HG03066 (cell line): ENCODE measurements around the gene FBXO17.
"Not testable (repeated sequence)": the region's sequence is repeated elsewhere in the genome, so short reads cannot be mapped to it uniquely, and the experiment has no call there.

Experiments
- ATAC-seq: cut with Tn5 transposase; IDR thresholded peaks from one replicate; pipeline ENCODE4 v1.9.1; 2021; ENCODE audit warnings: low read depth; ENCODE audit not compliant: unreplicated experiment

FBXO17 gene

GRCh38 chr19:38980583-38981374 is 5.2 kb upstream of the FBXO17 start:
- ATAC-seq, result no peak

DNA sequence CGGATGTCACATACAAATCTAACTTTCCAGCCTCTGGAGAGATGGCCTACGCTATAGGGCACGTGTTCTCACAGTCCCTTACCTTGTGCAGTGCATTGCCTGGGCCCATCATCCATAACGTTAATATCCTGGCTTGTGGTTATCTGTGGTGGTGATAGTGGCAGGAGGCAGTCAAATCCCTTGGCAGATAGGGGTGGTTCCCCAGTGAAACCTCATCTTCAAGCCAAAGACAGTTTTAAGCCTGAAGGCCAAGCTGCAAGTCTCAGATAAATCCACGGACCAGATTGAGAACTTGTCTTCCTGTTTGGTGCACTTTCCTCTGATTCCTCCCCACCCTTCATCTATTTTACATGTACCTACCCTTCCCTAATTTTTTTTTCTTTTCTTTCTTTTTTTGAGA is 4.3 kb upstream of the FBXO17 start:
- no peak for ATAC-seq

- no peak for ATAC-seq
Observed at GRCh38 chr19:38978326-38978689, 2.8 kb upstream of the FBXO17 start.

DNA sequence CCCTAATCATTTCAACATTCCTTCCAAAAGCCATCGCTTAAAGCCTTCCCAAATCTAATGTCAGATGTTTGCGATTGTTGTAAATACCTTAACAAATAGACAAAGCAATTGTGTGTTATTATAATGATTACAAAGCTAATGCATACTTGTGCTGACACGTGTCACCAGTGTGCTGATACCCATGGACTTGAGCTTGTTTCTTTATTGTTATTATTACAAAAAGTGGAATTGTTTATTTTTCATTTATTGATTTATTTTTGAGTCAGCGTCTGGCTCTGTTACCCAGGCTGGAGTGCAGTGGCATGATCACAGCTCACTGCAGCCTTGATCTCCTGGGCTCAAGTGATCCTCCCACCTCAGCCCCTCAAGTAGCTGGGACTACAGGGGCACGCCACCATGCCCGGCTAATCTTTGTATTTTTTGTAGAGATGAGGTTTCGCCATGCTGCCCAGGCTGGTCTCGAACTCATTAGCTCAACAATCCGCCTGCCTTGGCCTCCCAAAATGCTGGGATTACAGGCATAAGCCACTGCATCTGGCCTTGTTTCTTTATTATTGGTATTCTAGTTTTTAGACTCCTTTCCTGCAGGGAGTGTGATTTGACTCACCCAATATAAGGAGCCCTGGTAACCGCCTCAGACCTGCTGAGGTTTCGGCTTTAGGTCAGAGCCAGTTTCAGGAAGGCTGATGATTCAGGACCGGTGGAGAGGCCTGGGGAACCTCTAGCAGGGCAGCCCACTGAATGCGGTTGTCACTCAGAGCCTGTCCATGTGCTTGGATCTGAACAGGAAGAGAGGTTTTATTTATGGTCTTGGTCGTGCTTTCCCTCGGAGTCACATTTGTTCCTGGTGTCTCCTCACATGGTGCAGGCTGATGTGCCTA is 2.1 kb upstream of the FBXO17 start:
- no peak for ATAC-seq

DNA sequence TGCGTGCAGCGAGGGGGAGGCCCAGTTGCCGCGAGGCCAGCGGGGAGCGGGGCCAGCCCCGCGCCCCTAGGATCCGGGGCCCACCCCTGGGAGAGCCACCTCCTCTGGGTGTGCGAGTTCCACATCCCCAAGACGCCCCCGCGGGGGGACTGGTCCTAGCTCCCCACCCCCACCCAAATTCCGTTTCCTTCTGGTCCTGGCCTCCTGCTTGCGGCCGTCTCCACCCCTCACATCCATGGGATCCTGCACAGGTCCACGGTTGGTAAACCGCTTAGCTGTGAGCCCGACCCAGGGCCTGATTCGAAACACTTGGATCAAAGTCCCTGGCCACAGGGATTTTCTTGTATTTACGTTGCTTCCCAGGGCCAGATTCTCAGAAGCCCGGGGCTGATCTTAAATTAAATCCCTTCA is 324 bp upstream of the FBXO17 start:
- no peak for ATAC-seq

DNA sequence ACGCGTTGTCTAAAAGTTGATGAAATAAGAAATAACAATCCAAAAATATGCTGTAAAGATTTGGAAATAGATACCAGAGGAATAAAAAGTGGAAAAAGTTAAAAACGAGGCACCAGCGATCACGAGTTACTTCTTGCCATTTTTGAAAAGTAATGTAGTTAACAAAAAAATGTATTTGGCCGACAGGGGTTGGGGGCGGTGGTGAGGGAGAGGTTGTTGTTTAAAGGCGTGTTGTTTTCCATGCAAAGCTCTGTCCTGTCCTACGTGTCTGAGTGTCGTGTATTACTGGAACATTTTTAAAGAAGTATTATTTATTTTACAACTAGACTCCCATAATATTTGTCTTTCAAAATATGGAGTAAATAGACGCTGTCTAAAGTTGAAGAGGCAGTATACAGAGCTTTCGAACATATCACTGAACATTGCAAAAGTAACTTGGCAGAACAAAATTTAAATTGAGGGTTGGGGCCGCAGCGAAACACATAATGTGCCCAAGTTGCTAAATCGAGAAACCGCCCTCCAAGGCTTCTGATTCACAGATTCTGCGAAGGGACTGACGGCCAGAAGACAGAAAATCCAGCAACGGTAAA is 823 bp downstream of the FBXO17 start:
- no peak for ATAC-seq

- ATAC-seq, result no peak
Observed at GRCh38 chr19:38971672-38972071, 3.9 kb downstream of the FBXO17 start.

GRCh38 chr19:38970664-38971532 is 4.6 kb downstream of the FBXO17 start:
- no peak for ATAC-seq

DNA sequence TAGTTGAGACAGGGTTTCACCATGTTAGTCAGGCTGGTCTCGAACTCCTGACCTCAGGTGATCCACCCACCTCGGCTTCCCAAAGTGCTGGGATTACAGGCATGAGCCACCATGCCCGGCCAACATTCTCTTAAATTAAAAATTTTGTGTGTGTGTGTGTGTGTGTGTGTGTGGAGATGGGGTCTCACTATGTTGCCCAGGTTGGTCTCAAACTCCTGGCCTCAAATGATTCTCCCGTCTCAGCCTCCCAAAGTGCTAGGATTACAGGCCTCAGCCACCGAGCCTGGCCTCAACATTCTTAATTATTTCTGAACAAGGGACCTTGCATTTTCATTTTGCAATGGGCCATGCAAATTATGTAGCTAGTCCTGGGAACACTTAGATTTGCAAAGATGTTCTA is 9.4 kb downstream of the FBXO17 start:
- not testable (repeated sequence) for ATAC-seq

DNA sequence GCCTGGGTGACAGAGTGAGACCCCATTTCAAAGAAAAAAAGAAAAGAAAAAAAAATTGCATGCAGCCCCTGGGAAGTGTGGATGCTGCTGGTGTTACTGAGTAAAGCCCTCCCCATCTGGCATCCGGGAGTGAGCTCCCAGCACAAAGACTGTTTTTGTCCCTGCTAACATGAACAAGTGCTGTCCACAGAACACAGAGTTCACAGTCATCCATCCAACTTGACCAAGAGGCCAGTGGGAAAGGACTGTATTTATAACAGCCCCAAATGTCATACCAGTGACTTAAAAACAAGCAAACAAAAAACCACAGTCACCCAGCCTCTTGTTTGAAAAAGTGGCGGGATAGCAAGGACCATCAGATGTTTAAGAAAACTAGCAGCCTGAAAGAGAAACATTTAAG is 10.8 kb downstream of the FBXO17 start:
- no peak for ATAC-seq

DNA sequence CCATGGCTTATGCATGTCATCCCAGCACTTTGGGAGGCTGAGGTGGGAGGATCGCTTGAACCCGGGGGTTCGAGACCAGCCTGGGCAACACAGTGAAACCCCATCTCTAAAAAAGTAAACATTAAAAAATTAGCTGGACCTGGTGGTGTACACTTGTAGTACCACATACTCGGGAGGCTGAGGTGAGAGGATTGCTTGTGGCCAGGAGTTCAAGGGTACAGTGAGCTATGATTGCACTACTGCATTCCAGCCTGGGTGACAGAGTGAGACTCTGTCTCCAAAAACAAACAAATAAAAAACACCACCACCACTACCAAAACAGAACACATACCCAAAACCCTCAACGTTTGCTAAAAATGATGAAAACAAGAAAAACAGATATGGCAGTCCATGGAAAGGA is 15.9 kb downstream of the FBXO17 start:
- no peak for ATAC-seq

DNA sequence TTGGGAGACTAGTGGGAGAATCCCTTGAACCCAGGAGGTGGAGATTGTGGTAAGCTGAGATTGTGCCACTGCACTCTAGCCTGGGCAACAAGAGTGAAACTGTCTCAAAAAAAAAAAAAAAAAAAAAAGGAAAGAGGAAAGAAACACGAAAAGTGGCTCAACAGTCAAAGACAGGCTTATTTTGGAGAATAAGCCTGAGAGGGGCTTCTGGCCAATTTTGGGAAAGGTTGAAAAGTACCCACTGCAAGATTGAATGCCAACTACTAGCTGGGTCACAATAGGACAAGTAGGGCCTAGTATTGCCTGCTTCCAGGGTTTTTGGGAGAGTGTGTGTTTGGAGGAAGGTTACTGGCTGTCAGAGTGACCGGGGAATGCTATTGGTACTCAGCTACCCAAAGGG is 17.2 kb downstream of the FBXO17 start:
- ATAC-seq, result no peak

DNA sequence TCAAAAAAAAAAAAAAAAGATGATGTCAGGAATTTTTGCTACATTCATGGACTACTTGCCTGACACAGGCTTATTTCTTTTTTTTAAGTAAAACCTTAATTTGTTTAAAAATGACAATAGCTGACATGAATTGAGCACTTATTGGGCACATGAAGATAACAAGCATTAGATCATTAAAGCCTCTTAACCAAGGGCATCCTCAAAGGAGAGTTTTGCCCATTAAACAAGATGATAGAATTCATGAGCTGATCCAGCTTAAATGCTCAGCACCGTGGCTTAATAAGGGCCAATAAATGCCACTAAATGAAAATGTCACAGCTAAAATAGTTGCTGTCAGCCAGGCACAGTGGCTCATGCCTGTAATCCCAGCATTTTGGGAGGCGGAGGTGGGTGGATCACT is 19.3 kb downstream of the FBXO17 start:
- ATAC-seq, result no peak

DNA sequence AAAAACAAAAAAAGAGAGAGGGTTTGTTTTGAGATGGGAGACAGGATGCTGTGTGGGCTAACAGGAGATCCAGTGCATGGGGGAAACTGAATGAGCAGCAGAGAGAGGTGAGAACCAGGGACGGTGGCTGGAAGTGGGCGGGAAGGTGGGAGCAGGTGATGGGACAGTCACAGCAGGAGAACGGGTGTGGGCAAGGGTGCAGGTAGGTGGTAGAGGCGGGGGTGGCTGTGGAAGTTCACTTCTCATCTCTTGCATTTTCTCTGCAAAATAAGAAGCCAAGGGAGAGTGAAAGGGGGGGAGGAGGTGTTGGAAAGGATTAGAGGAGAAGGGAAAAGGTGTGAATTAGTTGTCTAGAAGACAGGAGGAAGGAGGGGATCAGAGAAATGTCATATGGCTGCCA is 21.9 kb downstream of the FBXO17 start:
- ATAC-seq, result no peak

DNA sequence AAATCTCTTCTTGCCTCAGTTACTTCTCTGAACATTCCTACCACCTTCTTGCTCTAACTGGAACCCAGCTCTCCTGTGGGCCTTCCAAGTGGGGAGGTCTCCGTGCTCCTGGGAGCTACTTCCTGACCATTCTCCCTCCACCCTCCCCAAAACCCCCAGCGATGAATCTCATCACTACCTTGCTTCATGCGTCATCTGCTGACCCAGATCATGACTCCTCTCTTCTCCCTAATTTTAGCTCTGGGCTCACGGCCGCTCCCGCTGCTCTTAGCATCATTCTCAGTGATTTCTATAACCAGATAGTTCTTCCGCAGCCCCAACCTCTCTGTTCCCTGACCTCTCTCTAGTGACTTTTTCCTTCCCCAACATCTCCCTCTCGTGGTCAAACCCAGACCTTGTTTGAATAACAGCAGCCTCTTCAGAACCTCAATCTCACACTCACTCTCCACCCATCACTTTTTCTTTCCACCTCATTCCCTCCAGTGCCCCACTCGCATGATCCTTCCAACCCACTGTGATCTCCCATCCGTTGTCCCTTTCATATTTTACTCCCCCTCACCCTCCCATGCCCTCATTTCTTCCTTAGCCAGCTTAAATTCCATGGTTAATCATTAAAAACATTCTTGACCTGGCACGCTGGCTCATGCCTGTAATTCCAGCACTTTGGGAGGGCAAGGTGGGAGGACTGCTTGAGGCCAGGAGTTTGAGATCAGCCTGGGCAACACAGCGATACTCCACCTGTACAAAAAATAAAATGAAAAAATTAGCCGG is 23.0 kb downstream of the FBXO17 start:
- no peak for ATAC-seq

DNA sequence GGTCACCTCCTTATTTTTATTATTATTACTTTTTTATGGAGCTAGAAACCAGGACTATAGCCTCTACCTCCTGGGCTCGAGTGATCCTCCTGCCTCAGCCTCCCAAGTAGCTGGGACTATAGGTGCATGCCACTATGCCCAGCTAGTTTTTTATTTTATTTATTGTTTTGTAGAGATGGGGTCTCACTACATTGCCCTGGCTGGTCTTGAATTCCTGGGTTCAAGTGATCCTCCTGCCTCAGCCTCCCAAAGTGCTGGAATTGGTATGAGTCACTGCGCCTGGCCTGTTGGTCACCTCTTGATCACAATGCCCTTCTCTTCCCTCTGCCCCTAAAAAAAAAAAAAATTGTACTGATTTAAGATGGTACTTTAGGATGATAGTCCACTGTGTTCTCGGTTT is 24.4 kb downstream of the FBXO17 start:
- no peak for ATAC-seq

GRCh38 chr19:38949580-38950367 is 25.8 kb downstream of the FBXO17 start:
- no peak for ATAC-seq

- no peak for ATAC-seq
Observed at GRCh38 chr19:38946229-38947010, 29.1 kb downstream of the FBXO17 start.
